Mammary epithelial cell (primary cell): Measurements from ENCODE around the gene PTGER4.

ENCODE experiments used
- EZH2 ChIP-seq: IDR thresholded peaks from 2 replicates; pipeline ENCODE4 v1.6.1; 2012; ENCODE audit warnings: low read length, inconsistent platforms, borderline replicate concordance
- TF ChIP-seq, protein P1 (sequence below), 2 donors: IDR thresholded peaks in 1 of 2; conservative IDR thresholded peaks in 1 of 2; 2 replicates each; pipeline ENCODE4 v1.5.1; 2011 to 2012; ENCODE audit warnings: inconsistent platforms in 2 of 2, low read length in 2 of 2, mild to moderate bottlenecking in 2 of 2, control low read depth in 1 of 2, low read depth in 1 of 2; ENCODE audit not compliant: insufficient read depth in 1 of 2; ENCODE audit errors: extremely low read depth in 1 of 2

DNA sequence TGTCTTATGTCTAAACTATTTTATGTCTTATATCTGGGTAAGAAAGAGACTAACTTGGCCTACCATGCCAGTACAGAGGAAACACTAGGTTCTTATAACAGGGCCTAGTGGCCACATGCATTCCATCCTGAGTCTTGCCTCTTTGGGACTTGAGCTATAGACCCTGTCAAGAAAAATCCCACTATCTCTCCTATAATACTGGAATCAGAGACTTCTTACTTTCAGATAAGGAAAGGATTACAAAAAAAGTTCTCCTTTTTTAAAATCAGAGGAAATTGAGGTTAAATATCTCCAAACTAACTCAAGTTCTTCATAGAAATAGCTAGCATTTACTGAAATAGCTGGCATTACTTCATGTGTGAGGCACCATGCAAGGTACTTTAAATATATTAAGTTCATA is 34.3 kb downstream of the PTGER4 start:
- TF ChIP-seq, protein P1, sequence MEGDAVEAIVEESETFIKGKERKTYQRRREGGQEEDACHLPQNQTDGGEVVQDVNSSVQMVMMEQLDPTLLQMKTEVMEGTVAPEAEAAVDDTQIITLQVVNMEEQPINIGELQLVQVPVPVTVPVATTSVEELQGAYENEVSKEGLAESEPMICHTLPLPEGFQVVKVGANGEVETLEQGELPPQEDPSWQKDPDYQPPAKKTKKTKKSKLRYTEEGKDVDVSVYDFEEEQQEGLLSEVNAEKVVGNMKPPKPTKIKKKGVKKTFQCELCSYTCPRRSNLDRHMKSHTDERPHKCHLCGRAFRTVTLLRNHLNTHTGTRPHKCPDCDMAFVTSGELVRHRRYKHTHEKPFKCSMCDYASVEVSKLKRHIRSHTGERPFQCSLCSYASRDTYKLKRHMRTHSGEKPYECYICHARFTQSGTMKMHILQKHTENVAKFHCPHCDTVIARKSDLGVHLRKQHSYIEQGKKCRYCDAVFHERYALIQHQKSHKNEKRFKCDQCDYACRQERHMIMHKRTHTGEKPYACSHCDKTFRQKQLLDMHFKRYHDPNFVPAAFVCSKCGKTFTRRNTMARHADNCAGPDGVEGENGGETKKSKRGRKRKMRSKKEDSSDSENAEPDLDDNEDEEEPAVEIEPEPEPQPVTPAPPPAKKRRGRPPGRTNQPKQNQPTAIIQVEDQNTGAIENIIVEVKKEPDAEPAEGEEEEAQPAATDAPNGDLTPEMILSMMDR (conservative IDR thresholded peaks at IDR 0.05 in 1 of 2, IDR thresholded peaks at IDR 0.05 in 1 of 2; ENCODE audit: extremely low read depth in 1 of 2, insufficient read depth in 1 of 2, low read depth in 1 of 2, low read length in 2 of 2), result no peak
- no peak for TF ChIP-seq EZH2
